LHCN-M2 (cell line): Measurements from ENCODE around the gene SORCS2. TPM values are rescaled to one million over a fixed set of nuclear protein-coding genes. Genes with fewer than 3 reads are reported as not detected.
A peak's percentile ranks its signal among the peaks of the same experiment; 100 is the strongest.
"Not testable (repeated sequence)": the region's sequence is repeated elsewhere in the genome, so short reads cannot be mapped to it uniquely, and the experiment has no call there.

Source experiments
- DNase-seq: peaks from one replicate; pipeline ENCODE4 v3.0.0-alpha.2; 2012; ENCODE audit warnings: low read depth
- total RNA-seq: library from RNA; depleted of rRNA; stranded (reverse); fragments of >200 nt; gene quantifications from 2 replicates; pipeline ENCODE4 v1.2.3, GENCODE V29; 2014

SORCS2 gene
- total RNA-seq, 1 experiment from 2014 or later = 0.52 TPM

GRCh38 chr4:7571701-7572100 lies 379.4 kb downstream of the SORCS2 start:
- DNase-seq = no peak

GRCh38 chr4:7572894-7573293 lies 380.6 kb downstream of the SORCS2 start:
- DNase-seq = no peak

GRCh38 chr4:7573576-7574091 lies 381.3 kb downstream of the SORCS2 start:
- no peak for DNase-seq

- no peak for DNase-seq
These were observed 382.1 kb downstream of the SORCS2 start for GRCh38 chr4:7574287-7575014.

- no peak for DNase-seq
These were observed 383.1 kb downstream of the SORCS2 start for GRCh38 chr4:7575426-7575825.

- DNase-seq = not testable (repeated sequence)
These were observed 385.2 kb downstream of the SORCS2 start for GRCh38 chr4:7577361-7578039.

GRCh38 chr4:7581477-7581876 lies 389.1 kb downstream of the SORCS2 start:
- peak; percentile 5 for DNase-seq

- DNase-seq = no peak
These were observed 390.2 kb downstream of the SORCS2 start for GRCh38 chr4:7582313-7583097.

- DNase-seq = no peak
These were observed 391.8 kb downstream of the SORCS2 start for GRCh38 chr4:7584098-7584497.

GRCh38 chr4:7584606-7585159 lies 392.3 kb downstream of the SORCS2 start:
- no peak for DNase-seq

GRCh38 chr4:7585768-7586167 lies 393.4 kb downstream of the SORCS2 start:
- no peak for DNase-seq

GRCh38 chr4:7587433-7588405 lies 395.4 kb downstream of the SORCS2 start:
- no peak for DNase-seq

- DNase-seq = no peak
These were observed 397.9 kb downstream of the SORCS2 start for GRCh38 chr4:7590189-7590588.

- DNase-seq = no peak
These were observed 398.6 kb downstream of the SORCS2 start for GRCh38 chr4:7590899-7591298.

- DNase-seq = no peak
These were observed 399.2 kb downstream of the SORCS2 start for GRCh38 chr4:7591409-7592053.

GRCh38 chr4:7593646-7594412 lies 401.5 kb downstream of the SORCS2 start:
- no peak for DNase-seq

- peak; percentile 6 for DNase-seq
These were observed 403.7 kb downstream of the SORCS2 start for GRCh38 chr4:7595934-7596461.

GRCh38 chr4:7596918-7597606 lies 404.7 kb downstream of the SORCS2 start:
- DNase-seq = no peak
